T-helper 17 cell (primary cell): ENCODE data around the gene NKG7. TPM values are rescaled to one million over a fixed set of nuclear protein-coding genes. Genes with fewer than 3 reads are reported as not detected.

Source experiments
- ATAC-seq: fragments of 150-1000 bp; cut with Tn5 transposase; 2 replicates; pipeline ENCODE4 v1.10.0; 2021; ENCODE audit warnings: mild to moderate bottlenecking, moderate library complexity
- DNase-seq, 3 donors: peaks; one replicate each; pipeline versions ENCODE4 v3.0.0 to v3.0.0-alpha.2; 2020 to 2021
- H3K9me3 ChIP-seq: one replicate; pipeline ENCODE4 v1.7.0; 2013; ENCODE audit warnings: low read length, mild to moderate bottlenecking; ENCODE audit not compliant: control insufficient read depth, poor library complexity, severe bottlenecking
- H3K27ac Mint-ChIP-seq: one replicate; pipeline ENCODE4 v1.8.0; 2022; ENCODE audit warnings: mild to moderate bottlenecking, moderate library complexity, mixed read lengths
- H3K27me3 Mint-ChIP-seq: one replicate; pipeline ENCODE4 v1.8.0; 2022; ENCODE audit warnings: mixed read lengths
- H3K36me3 Mint-ChIP-seq: one replicate; pipeline ENCODE4 v1.8.0; 2022; ENCODE audit warnings: low read depth, mixed read lengths
- H3K4me1 Mint-ChIP-seq: one replicate; pipeline ENCODE4 v1.8.0; 2022; ENCODE audit warnings: mild to moderate bottlenecking, mixed read lengths
- H3K4me3 Mint-ChIP-seq: one replicate; pipeline ENCODE4 v1.8.0; 2022; ENCODE audit warnings: mild to moderate bottlenecking, moderate library complexity, mixed read lengths
- total RNA-seq, 4 donors: library from RNA in 2 of 4; stranded (reverse) in 2 of 4; gene quantifications; one replicate each; pipeline ENCODE4 v1.2.3 and lab custom pipeline; 2022 to 2026

The NKG7 gene
- total RNA-seq, 2 donors from 2014 or later, result 10.7 to 13.0 TPM

- peaks cover 7% of the 10 kb centered on the region for H3K4me1 Mint-ChIP-seq
- DNase-seq (no peak), ATAC-seq (no peak)
- no peak overlapping the region for H3K4me3 Mint-ChIP-seq
- H3K27ac Mint-ChIP-seq, result no peak overlapping the region
- no peaks in the 10 kb centered on the region for H3K9me3 ChIP-seq
- H3K27me3 Mint-ChIP-seq, result peaks cover 55% of the 10 kb centered on the region
- peaks cover 13% of the 10 kb centered on the region for H3K36me3 Mint-ChIP-seq
Measured at GRCh38 chr19:51330366-51330765, 42.1 kb downstream of the NKG7 start.

- Mint-ChIP-seq H3K27me3 (peaks cover 56% of the 10 kb centered on the region), H3K27ac (no peak overlapping the region), H3K4me1 (peaks cover 7% of the 10 kb centered on the region), H3K4me3 (no peak overlapping the region), H3K36me3 (peaks cover 11% of the 10 kb centered on the region)
- no peaks in the 10 kb centered on the region for H3K9me3 ChIP-seq
- ATAC-seq (no peak), DNase-seq (no peak)
Measured at GRCh38 chr19:51329411-51329810, 43.0 kb downstream of the NKG7 start.

GRCh38 chr19:51327066-51328001 is 45.1 kb downstream of the NKG7 start:
- peaks cover 11% of the 10 kb centered on the region for H3K36me3 Mint-ChIP-seq
- ATAC-seq (peak; percentile 73), DNase-seq (peak; percentile 23 to 35 (median 32))
- H3K27me3 Mint-ChIP-seq, result peaks cover 66% of the 10 kb centered on the region
- no peak overlapping the region for H3K27ac Mint-ChIP-seq
- H3K4me3 Mint-ChIP-seq, result peak overlapping the region; percentile 61
- H3K9me3 ChIP-seq, result no peaks in the 10 kb centered on the region
- H3K4me1 Mint-ChIP-seq, result peaks cover 7% of the 10 kb centered on the region

GRCh38 chr19:51326216-51327065 is 46.0 kb downstream of the NKG7 start:
- no peaks in the 10 kb centered on the region for H3K9me3 ChIP-seq
- DNase-seq, result no peak
- peaks cover 3% of the 10 kb centered on the region for H3K4me1 Mint-ChIP-seq
- no peak overlapping the region for H3K27ac Mint-ChIP-seq
- H3K36me3 Mint-ChIP-seq, result peaks cover 5% of the 10 kb centered on the region
- no peak for ATAC-seq
- H3K27me3 Mint-ChIP-seq, result peaks cover 59% of the 10 kb centered on the region
- H3K4me3 Mint-ChIP-seq, result peak overlapping the region; percentile 61

- DNase-seq (no peak), ATAC-seq (peak; percentile 62)
- H3K4me3 Mint-ChIP-seq, result no peak overlapping the region
Measured at GRCh38 chr19:51325161-51325976, 47.1 kb downstream of the NKG7 start.

GRCh38 chr19:51324167-51324481 is 48.3 kb downstream of the NKG7 start:
- Mint-ChIP-seq H3K4me3 (no peak overlapping the region), H3K4me1 (peaks cover 3% of the 10 kb centered on the region), H3K27me3 (peaks cover 49% of the 10 kb centered on the region), H3K36me3 (peaks cover 2% of the 10 kb centered on the region), H3K27ac (no peak overlapping the region)
- no peak for DNase-seq
- no peak for ATAC-seq
- no peaks in the 10 kb centered on the region for H3K9me3 ChIP-seq

More at GRCh38 chr19:51325161-51325976, 47.1 kb downstream of the NKG7 start:
- Mint-ChIP-seq H3K27ac (no peak overlapping the region), H3K27me3 (peaks cover 58% of the 10 kb centered on the region), H3K36me3 (peaks cover 5% of the 10 kb centered on the region), H3K4me1 (peaks cover 3% of the 10 kb centered on the region)
- H3K9me3 ChIP-seq, result no peaks in the 10 kb centered on the region

GRCh38 chr19:51323481-51324166 is 48.8 kb downstream of the NKG7 start:
- no peak for DNase-seq
- peaks cover 3% of the 10 kb centered on the region for H3K4me1 Mint-ChIP-seq
- H3K27me3 Mint-ChIP-seq, result peaks cover 47% of the 10 kb centered on the region
- ATAC-seq, result peak; percentile 26
- H3K27ac Mint-ChIP-seq, result no peak overlapping the region
- no peaks in the 10 kb centered on the region for H3K9me3 ChIP-seq
- H3K4me3 Mint-ChIP-seq, result no peak overlapping the region
- peaks cover 2% of the 10 kb centered on the region for H3K36me3 Mint-ChIP-seq

- no peak for ATAC-seq
- Mint-ChIP-seq H3K27ac (no peak overlapping the region), H3K4me1 (no peaks in the 10 kb centered on the region), H3K4me3 (no peak overlapping the region), H3K36me3 (peaks cover 2% of the 10 kb centered on the region), H3K27me3 (peaks cover 32% of the 10 kb centered on the region)
- no peaks in the 10 kb centered on the region for H3K9me3 ChIP-seq
- DNase-seq, result no peak
Measured at GRCh38 chr19:51321799-51322198, 50.7 kb downstream of the NKG7 start.

Other genes starting within 250 kb of the NKG7 start
- 1 to 10 TPM; 1.4 to 4.8 TPM for gene SIGLEC9, start 247.7 kb downstream of the NKG7 start, total RNA-seq
- gene SIGLEC7, start 230.4 kb downstream of the NKG7 start, total RNA-seq, result under 1 TPM in 1 of 2 donors, not detected in 1; 0.42 TPM
- gene CD33, start 147.6 kb downstream of the NKG7 start, total RNA-seq, result 1 to 10 TPM; 2.4 to 3.0 TPM
- gene SIGLECL1, start 121.6 kb downstream of the NKG7 start, total RNA-seq, result not detected
- not detected for gene IGLON5, start 61.0 kb downstream of the NKG7 start, total RNA-seq
- gene VSIG10L, start 30.5 kb downstream of the NKG7 start, total RNA-seq, result under 1 TPM in 1 of 2 donors, not detected in 1; 0.22 TPM
- 10 to 100 TPM; 35.6 to 36.1 TPM for gene ETFB, start 6.3 kb downstream of the NKG7 start, total RNA-seq
- under 1 TPM; 0.34 to 0.57 TPM for gene CLDND2, start 3.7 kb downstream of the NKG7 start, total RNA-seq
- not detected for gene LIM2, start 15.3 kb upstream of the NKG7 start, total RNA-seq
- gene C19orf84, start 17.9 kb upstream of the NKG7 start, total RNA-seq, result not detected
- gene SIGLEC10, start 45.0 kb upstream of the NKG7 start, total RNA-seq, result 1 to 10 TPM in 1 of 2 donors, under 1 TPM in 1; 0.29 to 2.7 TPM
- not detected for gene SIGLEC8, start 85.8 kb upstream of the NKG7 start, total RNA-seq
- not detected for gene CEACAM18, start 105.9 kb upstream of the NKG7 start, total RNA-seq
- gene SIGLEC12, start 129.1 kb upstream of the NKG7 start, total RNA-seq, result not detected
- gene SIGLEC6, start 159.0 kb upstream of the NKG7 start, total RNA-seq, result under 1 TPM in 1 of 2 donors, not detected in 1; 0.80 TPM
- gene ZNF175, start 198.6 kb upstream of the NKG7 start, total RNA-seq, result 1 to 10 TPM; 4.5 to 5.1 TPM